ENCODE results near the gene MYL6B. TPM values are rescaled to one million over a fixed set of nuclear protein-coding genes. Genes with fewer than 3 reads are reported as not detected.

The MYL6B gene
- total and polyA plus RNA-seq, 2 donors: 32.4 to 65.3 TPM

DNA sequence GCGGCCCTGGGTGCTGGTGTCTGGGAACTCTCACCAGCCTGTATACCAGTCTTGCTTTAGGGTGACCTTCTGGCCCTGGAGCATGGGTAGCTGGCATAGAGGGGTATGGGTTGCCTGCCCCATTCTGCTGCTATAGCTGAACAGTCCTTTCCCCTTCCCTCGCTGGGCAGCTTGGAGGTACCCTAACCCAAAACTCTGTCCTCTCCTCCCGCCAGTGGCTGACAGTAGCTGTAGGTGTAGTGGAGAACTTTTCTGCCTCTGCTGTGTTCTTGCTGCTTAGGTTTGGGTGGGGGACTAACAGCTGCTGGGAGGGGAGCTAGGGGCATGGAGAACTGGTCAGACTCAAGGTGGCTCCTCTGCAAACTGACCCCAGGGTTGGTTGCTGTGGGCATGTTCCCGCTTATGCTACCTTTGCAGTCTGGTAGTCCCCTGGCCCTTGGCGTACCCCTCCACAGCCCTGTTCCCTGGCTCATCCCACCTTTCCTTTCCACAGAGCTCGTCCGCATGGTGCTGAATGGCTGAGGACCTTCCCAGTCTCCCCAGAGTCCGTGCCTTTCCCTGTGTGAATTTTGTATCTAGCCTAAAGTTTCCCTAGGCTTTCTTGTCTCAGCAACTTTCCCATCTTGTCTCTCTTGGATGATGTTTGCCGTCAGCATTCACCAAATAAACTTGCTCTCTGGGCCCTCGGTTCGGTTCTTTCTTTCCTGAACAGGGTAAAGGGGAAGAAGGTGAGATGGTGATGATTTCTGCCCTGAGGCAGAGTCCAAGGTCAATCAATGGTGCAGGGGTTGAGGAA, 8.7 kb downstream of the MYL6B start:
- H3K4me1 ChIP-seq (ENCODE audit: insufficient read depth): no peaks in the 10 kb centered on the region
- DNase-seq (ENCODE audit: extremely low spot score): no peak
- peak overlapping the region; percentile 100 for H3K27ac ChIP-seq (ENCODE audit: low read depth)
- peaks cover 10% of the 10 kb centered on the region for H3K36me3 ChIP-seq (ENCODE audit: insufficient read depth)
- WGBS: 47% methylated on average over 11 of the region's 11 CpGs
- peak overlapping the region; percentile 9 for H3K4me3 ChIP-seq (ENCODE audit: low read depth, low read length)

- no peak overlapping the region for H3K4me3 ChIP-seq (ENCODE audit: low read depth, low read length)
- DNase-seq (ENCODE audit: extremely low spot score): no peak
- H3K27ac ChIP-seq (ENCODE audit: low read depth): no peak overlapping the region
- peaks cover 10% of the 10 kb centered on the region for H3K36me3 ChIP-seq (ENCODE audit: insufficient read depth)
- 47% methylated on average over 10 of the region's 10 CpGs for WGBS
- H3K4me1 ChIP-seq (ENCODE audit: insufficient read depth): no peaks in the 10 kb centered on the region
Observed at GRCh38 chr12:56161690-56162351, 9.4 kb downstream of the MYL6B start.

DNA sequence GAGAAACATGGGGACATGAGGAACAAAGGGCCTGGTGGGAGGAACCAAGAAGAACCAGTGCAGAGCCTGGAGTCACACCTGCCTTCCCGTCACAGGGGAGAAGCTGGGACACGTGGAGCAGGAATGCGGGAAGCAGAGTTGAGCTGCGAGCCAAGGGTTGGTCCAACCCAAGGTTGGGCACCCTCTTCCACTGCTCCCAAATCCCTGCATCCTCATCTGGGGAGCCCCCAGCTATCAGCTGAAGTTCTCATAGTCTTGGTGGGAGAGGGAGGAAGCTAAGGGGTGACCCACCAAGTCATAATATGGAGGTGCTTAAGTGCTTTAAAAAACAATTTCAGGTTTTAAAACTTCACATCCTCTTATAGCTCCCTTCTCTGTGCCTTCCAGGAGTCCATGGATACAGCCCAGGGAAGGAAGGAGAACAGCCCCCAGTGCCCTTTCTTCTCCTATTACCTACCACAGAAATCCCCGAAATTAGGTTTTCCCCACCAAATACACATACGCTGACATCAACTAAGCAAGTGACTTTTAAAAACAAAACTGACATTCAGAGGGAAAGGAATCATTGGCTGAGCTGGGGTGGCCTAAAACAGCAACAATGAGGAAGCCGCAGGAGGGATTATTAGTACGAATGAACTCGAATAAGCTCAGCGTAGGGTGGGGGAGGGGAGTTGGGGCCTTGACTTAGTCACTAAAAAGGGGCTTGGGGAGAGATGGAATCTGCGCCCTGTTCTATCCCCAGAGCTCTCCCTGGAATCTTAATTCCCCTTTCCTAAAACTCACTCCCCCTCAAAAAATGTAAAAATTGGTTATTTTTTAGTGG, 10.3 kb downstream of the MYL6B start:
- Histone ChIP-seq H3K4me3 (ENCODE audit: low read depth, low read length) (no peak overlapping the region), H3K27ac (ENCODE audit: low read depth) (no peak overlapping the region), H3K36me3 (ENCODE audit: insufficient read depth) (peaks cover 10% of the 10 kb centered on the region), H3K4me1 (ENCODE audit: insufficient read depth) (no peaks in the 10 kb centered on the region)
- 41% methylated on average over 11 of the region's 11 CpGs for WGBS
- no peak for DNase-seq (ENCODE audit: extremely low spot score)

DNA sequence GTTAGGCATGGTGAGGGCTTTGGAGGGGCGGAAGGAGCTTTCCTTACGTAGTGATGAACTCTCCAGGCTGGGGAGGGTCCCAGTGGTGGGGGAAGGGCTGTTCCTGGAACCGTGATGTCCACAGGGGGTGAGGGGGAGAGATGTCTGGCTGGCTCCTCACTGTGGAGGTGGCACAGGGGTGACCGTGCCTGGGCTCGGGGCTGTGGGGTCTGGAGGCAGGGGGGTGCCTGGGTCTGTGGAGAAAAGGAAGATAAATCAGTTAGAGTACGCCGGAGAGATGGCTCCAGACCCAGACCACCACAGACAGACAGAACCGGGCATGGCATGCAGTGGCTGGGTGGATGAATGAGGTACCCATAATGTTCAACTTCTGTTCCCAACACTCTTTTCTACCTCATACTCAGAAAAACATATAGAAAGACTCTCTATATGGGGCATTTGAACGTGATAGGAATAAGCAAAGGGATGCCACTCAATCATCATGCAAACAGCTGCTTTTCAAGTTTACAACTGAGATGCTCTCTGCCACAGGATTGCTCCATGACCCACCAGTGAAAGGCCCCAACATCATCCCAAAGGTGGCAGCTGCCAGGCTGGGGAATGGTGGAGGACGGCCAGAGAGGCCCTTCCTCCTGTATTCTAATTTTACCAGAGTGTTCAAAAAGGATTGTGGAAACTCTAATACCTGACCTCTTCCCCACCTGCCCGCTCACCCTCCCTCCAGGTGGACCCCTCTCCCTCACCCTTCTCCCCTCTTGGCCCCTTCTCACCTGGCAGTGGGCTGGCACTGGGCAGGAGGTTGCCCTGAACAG, 11.4 kb downstream of the MYL6B start:
- no peak for DNase-seq (ENCODE audit: extremely low spot score)
- Histone ChIP-seq H3K36me3 (ENCODE audit: insufficient read depth) (peaks cover 10% of the 10 kb centered on the region), H3K4me1 (ENCODE audit: insufficient read depth) (no peaks in the 10 kb centered on the region), H3K27ac (ENCODE audit: low read depth) (no peak overlapping the region), H3K4me3 (ENCODE audit: low read depth, low read length) (no peak overlapping the region)
- 42% methylated on average over 11 of the region's 11 CpGs for WGBS

DNA sequence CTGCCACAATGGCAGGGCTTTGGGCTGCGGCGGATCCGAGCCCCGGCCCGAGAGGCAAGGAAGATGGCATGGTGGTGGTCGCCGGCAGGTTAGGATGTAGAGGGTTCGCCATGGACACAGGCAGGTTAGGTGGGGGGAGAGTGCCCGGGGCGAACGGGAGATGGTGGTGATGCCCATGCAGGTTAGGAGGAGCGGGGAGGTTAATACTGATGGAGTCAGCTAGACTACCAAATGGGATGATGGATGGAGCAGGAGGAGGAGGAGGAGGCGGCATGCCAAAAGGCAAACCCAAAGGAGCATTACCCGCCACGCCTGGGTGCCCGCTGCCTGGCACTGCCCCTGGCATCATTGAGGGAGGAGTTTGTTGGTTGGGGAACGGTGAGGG, 11.9 kb downstream of the MYL6B start:
- H3K36me3 ChIP-seq (ENCODE audit: insufficient read depth): peaks cover 10% of the 10 kb centered on the region
- H3K27ac ChIP-seq (ENCODE audit: low read depth): no peak overlapping the region
- H3K4me1 ChIP-seq (ENCODE audit: insufficient read depth): no peaks in the 10 kb centered on the region
- no peak overlapping the region for H3K4me3 ChIP-seq (ENCODE audit: low read depth, low read length)
- no peak for DNase-seq (ENCODE audit: extremely low spot score)
- 90% methylated on average over 17 of the region's 17 CpGs for WGBS

GRCh38 chr12:56165369-56165768, 13.0 kb downstream of the MYL6B start:
- DNase-seq (ENCODE audit: extremely low spot score): no peak
- WGBS: 54% methylated on average over 4 of the region's 4 CpGs
- Histone ChIP-seq H3K4me3 (ENCODE audit: low read depth, low read length) (no peak overlapping the region), H3K36me3 (ENCODE audit: insufficient read depth) (peaks cover 13% of the 10 kb centered on the region), H3K27ac (ENCODE audit: low read depth) (no peak overlapping the region), H3K4me1 (ENCODE audit: insufficient read depth) (no peaks in the 10 kb centered on the region)

GRCh38 chr12:56169229-56169759, 16.9 kb downstream of the MYL6B start:
- Histone ChIP-seq H3K4me1 (ENCODE audit: insufficient read depth) (no peaks in the 10 kb centered on the region), H3K4me3 (ENCODE audit: low read depth, low read length) (no peak overlapping the region), H3K27ac (ENCODE audit: low read depth) (no peak overlapping the region), H3K36me3 (ENCODE audit: insufficient read depth) (peaks cover 14% of the 10 kb centered on the region)
- WGBS: 90% methylated on average over 11 of the region's 11 CpGs
- no peak for DNase-seq (ENCODE audit: extremely low spot score)

GRCh38 chr12:56172839-56173238, 20.5 kb downstream of the MYL6B start:
- peaks cover 11% of the 10 kb centered on the region for H3K36me3 ChIP-seq (ENCODE audit: insufficient read depth)

DNA sequence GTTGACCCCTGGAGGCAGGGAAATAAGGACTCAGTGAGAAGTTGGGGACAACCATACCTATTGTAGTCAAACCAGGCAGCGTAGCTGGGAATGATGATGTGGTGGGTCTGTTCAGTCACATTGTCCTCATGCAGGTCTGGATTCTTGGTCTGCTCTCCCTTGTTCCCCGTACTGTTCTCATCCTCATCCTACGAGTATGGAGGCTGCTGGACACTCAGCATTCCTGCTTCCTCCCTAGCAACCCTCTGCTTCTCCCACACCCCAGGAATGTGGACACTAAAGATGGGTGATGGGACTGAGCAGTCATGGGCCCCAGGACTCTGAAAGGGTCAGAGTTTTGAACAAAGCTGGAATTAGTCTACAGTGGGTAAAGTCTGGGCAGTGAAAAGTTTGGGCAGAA, 26.0 kb downstream of the MYL6B start:
- DNase-seq (ENCODE audit: extremely low spot score): no peak
- no peak overlapping the region for H3K27ac ChIP-seq (ENCODE audit: low read depth)
- 86% methylated on average over 3 of the region's 3 CpGs for WGBS
- H3K36me3 ChIP-seq (ENCODE audit: insufficient read depth): peaks cover 8% of the 10 kb centered on the region
- no peak overlapping the region for H3K4me3 ChIP-seq (ENCODE audit: low read depth, low read length)
- H3K4me1 ChIP-seq (ENCODE audit: insufficient read depth): no peaks in the 10 kb centered on the region

More at GRCh38 chr12:56172839-56173238, 20.5 kb downstream of the MYL6B start:
- WGBS: 91% methylated on average over 7 of the region's 7 CpGs
- no peak for DNase-seq (ENCODE audit: extremely low spot score)
- Histone ChIP-seq H3K27ac (ENCODE audit: low read depth) (no peak overlapping the region), H3K4me1 (ENCODE audit: insufficient read depth) (no peaks in the 10 kb centered on the region), H3K4me3 (ENCODE audit: low read depth, low read length) (no peak overlapping the region)

GRCh38 chr12:56186957-56187356, 34.6 kb downstream of the MYL6B start:
- H3K27ac ChIP-seq (ENCODE audit: low read depth): no peak overlapping the region
- DNase-seq (ENCODE audit: extremely low spot score): no peak
- no peak overlapping the region for H3K4me3 ChIP-seq (ENCODE audit: low read depth, low read length)
- H3K4me1 ChIP-seq (ENCODE audit: insufficient read depth): no peaks in the 10 kb centered on the region
- peaks cover 8% of the 10 kb centered on the region for H3K36me3 ChIP-seq (ENCODE audit: insufficient read depth)
- 49% methylated on average over 2 of the region's 2 CpGs for WGBS

DNA sequence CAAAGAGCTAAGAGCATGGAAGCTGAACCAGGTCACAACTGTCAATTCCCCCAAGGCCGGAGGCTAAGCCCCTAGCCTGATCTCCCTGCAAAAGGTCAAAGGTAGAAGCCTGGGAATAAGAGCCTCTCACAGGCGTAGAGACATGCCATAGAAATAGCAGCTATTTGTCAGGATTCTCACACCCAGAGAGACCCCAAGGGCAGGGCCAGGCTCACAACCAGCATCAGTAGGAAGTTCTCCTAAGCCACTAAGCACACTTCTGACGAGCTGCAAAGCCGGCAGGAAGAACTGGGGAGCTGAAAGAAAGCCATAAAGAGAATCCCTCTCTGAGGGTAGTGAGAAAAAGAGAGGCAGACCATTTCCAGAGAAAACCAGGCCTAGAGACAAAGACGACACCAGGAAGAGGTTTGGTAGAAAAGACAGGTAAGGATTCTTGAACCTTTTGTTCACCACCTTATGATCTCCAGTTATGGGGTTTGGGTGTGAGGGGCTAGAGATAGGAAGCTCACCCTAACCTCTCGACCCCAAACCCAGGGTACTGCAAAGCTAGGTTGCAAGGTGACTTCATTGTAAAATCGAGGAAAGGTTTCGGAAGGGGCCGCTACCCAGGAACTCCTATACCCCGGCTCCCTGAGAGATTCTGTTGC, 35.9 kb downstream of the MYL6B start:
- H3K36me3 ChIP-seq (ENCODE audit: insufficient read depth): peaks cover 3% of the 10 kb centered on the region
- 9% methylated on average over 10 of the region's 10 CpGs for WGBS
- DNase-seq (ENCODE audit: extremely low spot score): no peak
- no peak overlapping the region for H3K27ac ChIP-seq (ENCODE audit: low read depth)
- peak overlapping the region; percentile 87 for H3K4me3 ChIP-seq (ENCODE audit: low read depth, low read length)
- H3K4me1 ChIP-seq (ENCODE audit: insufficient read depth): no peaks in the 10 kb centered on the region

DNA sequence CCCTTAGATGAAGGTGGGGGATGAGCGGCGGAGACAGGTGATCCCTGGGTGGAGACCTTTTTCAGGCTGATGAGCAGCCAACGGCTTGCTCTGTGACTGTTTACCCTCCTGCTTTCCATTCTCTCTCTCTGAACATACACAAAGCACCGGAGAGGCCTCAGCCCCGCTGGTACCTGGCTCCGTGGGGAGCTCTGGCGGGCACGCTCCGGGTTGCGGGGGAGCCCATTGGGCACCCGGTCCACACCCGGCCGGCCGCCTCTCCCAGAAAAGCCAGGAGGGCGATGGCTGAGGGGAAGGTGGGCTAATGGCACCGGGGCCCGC, 36.4 kb downstream of the MYL6B start:
- under 1% methylated on average over 17 of the region's 17 CpGs for WGBS
- Histone ChIP-seq H3K4me1 (ENCODE audit: insufficient read depth) (no peaks in the 10 kb centered on the region), H3K4me3 (ENCODE audit: low read depth, low read length) (peak overlapping the region; percentile 87), H3K27ac (ENCODE audit: low read depth) (peak overlapping the region; percentile 62), H3K36me3 (ENCODE audit: insufficient read depth) (no peaks in the 10 kb centered on the region)
- DNase-seq (ENCODE audit: extremely low spot score): no peak
